Measurements from ENCODE around the gene GPR142.

Gene GPR142

DNA sequence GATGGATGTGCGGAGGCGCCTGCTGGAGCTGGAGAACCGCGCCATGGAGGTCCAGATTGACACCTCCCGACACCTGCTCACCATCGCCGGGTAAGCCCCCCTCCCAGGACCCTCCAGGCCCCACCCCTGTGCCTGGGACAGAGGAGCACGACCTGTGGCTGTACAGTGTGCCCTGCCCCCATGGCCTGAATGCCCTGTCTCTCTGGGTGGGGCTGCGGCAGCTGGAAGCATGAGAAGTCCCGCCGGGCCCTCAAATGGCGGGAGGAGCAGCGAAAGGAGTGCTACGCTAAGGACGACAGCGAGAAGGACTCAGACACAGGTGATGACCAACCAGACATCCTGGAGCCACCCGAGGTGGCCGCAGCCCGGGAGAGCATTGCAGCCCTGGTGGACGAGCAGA, 16.8 kb upstream of the GPR142 start:
- no peak for TF ChIP-seq KLF1 (tag by site-specific recombination; IDR thresholded peaks at IDR 0.05)
- TF ChIP-seq ZNF174 (tag by site-specific recombination; IDR thresholded peaks at IDR 0.05) = no peak
- TF ChIP-seq ZSCAN16 (tag by site-specific recombination; IDR thresholded peaks at IDR 0.05) = no peak
- TF ChIP-seq ZNF214 (tag by site-specific recombination; IDR thresholded peaks at IDR 0.05; ENCODE audit: borderline replicate concordance) = no peak
- TF ChIP-seq ZNF610 (tag by site-specific recombination; IDR thresholded peaks at IDR 0.05; ENCODE audit: borderline replicate concordance) = no peak
- TF ChIP-seq ZBTB1 (tag by site-specific recombination; IDR thresholded peaks at IDR 0.05) = no peak
- Histone ChIP-seq H3K36me3 (ENCODE audit: control insufficient read depth in 2 of 2, insufficient read depth in 1 of 2, low read length in 2 of 2) (no peaks in the 10 kb centered on the region), H3K4me1 (ENCODE audit: control insufficient read depth, insufficient read depth, low read length) (no peaks in the 10 kb centered on the region), H3K27ac (ENCODE audit: extremely low read depth, low read depth, low read length) (no peak overlapping the region), H3K9me3 (ENCODE audit: control insufficient read depth, insufficient read depth, low read depth, low read length) (no peaks in the 10 kb centered on the region), H3K4me3 (ENCODE audit: low read depth, low read length) (no peak overlapping the region)
- POLR2A ChIA-PET = interaction anchor here (0.6 kb wide), 1 partner anchor 28 kb away, joined by 3 read pairs; no protein-coding TSS in a partner anchor
- CTCF ChIA-PET = interaction anchor here (0.5 to 3.6 kb wide), 7 partner anchors 12 to 147 kb away, joined by 3 to 31 read pairs (median 4); partner anchors contain the start of genes BTBD17 and GPR142

GRCh38 chr17:74351552-74352210, 15.6 kb upstream of the GPR142 start:
- Histone ChIP-seq H3K4me1 (ENCODE audit: control insufficient read depth, insufficient read depth, low read length) (no peaks in the 10 kb centered on the region), H3K9me3 (ENCODE audit: control insufficient read depth, insufficient read depth, low read depth, low read length) (no peaks in the 10 kb centered on the region), H3K27ac (ENCODE audit: extremely low read depth, low read depth, low read length) (no peak overlapping the region), H3K36me3 (ENCODE audit: control insufficient read depth in 2 of 2, insufficient read depth in 1 of 2, low read length in 2 of 2) (no peaks in the 10 kb centered on the region), H3K4me3 (ENCODE audit: low read depth, low read length) (no peak overlapping the region)
- ChIA-PET POLR2A (no interaction called here), CTCF (interaction anchor here (1.1 to 3.6 kb wide), 10 partner anchors 11 to 107 kb away, joined by 3 to 31 read pairs (median 3); partner anchors contain the start of genes BTBD17 and GPR142)
- TF ChIP-seq ZBTB6 (tag by site-specific recombination; IDR thresholded peaks at IDR 0.05) (peak; percentile 17; the same call in 1 of the 2 replicates), IKZF3 (tag by site-specific recombination; IDR thresholded peaks at IDR 0.05) (no peak), PRDM10 (tag by site-specific recombination; IDR thresholded peaks at IDR 0.05) (peak; percentile 57), ZFHX2 (tag by site-specific recombination; conservative IDR thresholded peaks at IDR 0.05) (peak; percentile 36; the same call in 1 of the 2 replicates), ZNF2 (tag by site-specific recombination; IDR thresholded peaks at IDR 0.05) (no peak), ZNF157 (tag by site-specific recombination; IDR thresholded peaks at IDR 0.05) (no peak), ZBTB17 (tag by site-specific recombination; IDR thresholded peaks at IDR 0.05) (peak; percentile 83; the same call in 1 of the 2 replicates), TRIM28 (IDR thresholded peaks at IDR 0.05; ENCODE audit: borderline replicate concordance, low read length) (no peak), ZXDB (tag by site-specific recombination; IDR thresholded peaks at IDR 0.05) (no peak), ZNF624 (tag by site-specific recombination; IDR thresholded peaks at IDR 0.05) (no peak), MYNN (tag by site-specific recombination; IDR thresholded peaks at IDR 0.05; ENCODE audit: borderline replicate concordance) (no peak), SALL2 (tag by site-specific recombination; IDR thresholded peaks at IDR 0.05; ENCODE audit: borderline replicate concordance) (no peak), ZSCAN16 (tag by site-specific recombination; IDR thresholded peaks at IDR 0.05) (no peak), ZNF600 (tag by site-specific recombination; IDR thresholded peaks at IDR 0.05) (peak; percentile 52; the same call in 1 of the 2 replicates)
- TF ChIP-seq, protein P1, sequence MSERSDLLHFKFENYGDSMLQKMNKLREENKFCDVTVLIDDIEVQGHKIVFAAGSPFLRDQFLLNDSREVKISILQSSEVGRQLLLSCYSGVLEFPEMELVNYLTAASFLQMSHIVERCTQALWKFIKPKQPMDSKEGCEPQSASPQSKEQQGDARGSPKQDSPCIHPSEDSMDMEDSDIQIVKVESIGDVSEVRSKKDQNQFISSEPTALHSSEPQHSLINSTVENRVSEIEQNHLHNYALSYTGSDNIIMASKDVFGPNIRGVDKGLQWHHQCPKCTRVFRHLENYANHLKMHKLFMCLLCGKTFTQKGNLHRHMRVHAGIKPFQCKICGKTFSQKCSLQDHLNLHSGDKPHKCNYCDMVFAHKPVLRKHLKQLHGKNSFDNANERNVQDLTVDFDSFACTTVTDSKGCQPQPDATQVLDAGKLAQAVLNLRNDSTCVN (tag by site-specific recombination; optimal IDR thresholded peaks at IDR 0.05) = peak; percentile 70
- TF ChIP-seq, protein P2, sequence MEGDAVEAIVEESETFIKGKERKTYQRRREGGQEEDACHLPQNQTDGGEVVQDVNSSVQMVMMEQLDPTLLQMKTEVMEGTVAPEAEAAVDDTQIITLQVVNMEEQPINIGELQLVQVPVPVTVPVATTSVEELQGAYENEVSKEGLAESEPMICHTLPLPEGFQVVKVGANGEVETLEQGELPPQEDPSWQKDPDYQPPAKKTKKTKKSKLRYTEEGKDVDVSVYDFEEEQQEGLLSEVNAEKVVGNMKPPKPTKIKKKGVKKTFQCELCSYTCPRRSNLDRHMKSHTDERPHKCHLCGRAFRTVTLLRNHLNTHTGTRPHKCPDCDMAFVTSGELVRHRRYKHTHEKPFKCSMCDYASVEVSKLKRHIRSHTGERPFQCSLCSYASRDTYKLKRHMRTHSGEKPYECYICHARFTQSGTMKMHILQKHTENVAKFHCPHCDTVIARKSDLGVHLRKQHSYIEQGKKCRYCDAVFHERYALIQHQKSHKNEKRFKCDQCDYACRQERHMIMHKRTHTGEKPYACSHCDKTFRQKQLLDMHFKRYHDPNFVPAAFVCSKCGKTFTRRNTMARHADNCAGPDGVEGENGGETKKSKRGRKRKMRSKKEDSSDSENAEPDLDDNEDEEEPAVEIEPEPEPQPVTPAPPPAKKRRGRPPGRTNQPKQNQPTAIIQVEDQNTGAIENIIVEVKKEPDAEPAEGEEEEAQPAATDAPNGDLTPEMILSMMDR (tag by site-specific recombination; IDR thresholded peaks at IDR 0.05) = peak; percentile 22; the same call in 1 of the 2 replicates
